HUES64 (cell line): ENCODE measurements around the gene RHOT1.
A peak's percentile ranks its signal among the peaks of the same experiment; 100 is the strongest.

Experiments
- H3K27ac ChIP-seq: 2 replicates; pipeline ENCODE4 v1.7.0; 2013; ENCODE audit warnings: low read depth, low read length, inconsistent platforms
- H3K27me3 ChIP-seq: 2 replicates; pipeline ENCODE4 v1.6.1; 2013; ENCODE audit warnings: mild to moderate bottlenecking, low read length; ENCODE audit not compliant: insufficient read depth
- H3K36me3 ChIP-seq: 2 replicates; pipeline ENCODE4 v1.6.1; 2013; ENCODE audit warnings: mild to moderate bottlenecking, low read length; ENCODE audit not compliant: insufficient read depth
- H3K4me1 ChIP-seq: 2 replicates; pipeline ENCODE4 v1.6.1; 2013; ENCODE audit warnings: mild to moderate bottlenecking, low read length, moderate library complexity; ENCODE audit not compliant: insufficient read depth
- H3K4me3 ChIP-seq: 2 replicates; pipeline ENCODE4 v1.5.1; 2013; ENCODE audit warnings: mild to moderate bottlenecking, low read length, moderate library complexity
- H3K9ac ChIP-seq: 2 replicates; pipeline ENCODE4 v1.6.1; 2013; ENCODE audit warnings: mild to moderate bottlenecking, low read depth, low read length
- H3K9me3 ChIP-seq: 2 replicates; pipeline ENCODE4 v1.6.1; 2013; ENCODE audit warnings: low read depth, low read length; ENCODE audit not compliant: insufficient read depth
- WGBS: fragments of 150-250, 120-280 bp; methylation state at CpG from one replicate; pipeline ENCODE4 v1.1.7; 2013; ENCODE audit warnings: missing lambda C conversion rate; 5-methylcytosine and 5-hydroxymethylcytosine counted together

RHOT1 gene

GRCh38 chr17:32235588-32235987, 93.3 kb downstream of the RHOT1 start:
- 93% methylated on average over 2 of the region's 2 CpGs for WGBS
- H3K27ac ChIP-seq = no peak overlapping the region

GRCh38 chr17:32239456-32239855, 97.2 kb downstream of the RHOT1 start:
- Histone ChIP-seq H3K4me3 (no peak overlapping the region), H3K9me3 (no peaks in the 10 kb centered on the region), H3K9ac (no peak overlapping the region), H3K27me3 (no peaks in the 10 kb centered on the region), H3K4me1 (peaks cover 13% of the 10 kb centered on the region; the same call in 1 of the 2 replicates), H3K36me3 (no peaks in the 10 kb centered on the region), H3K27ac (no peak overlapping the region)
- WGBS = 93% methylated on average over 2 of the region's 2 CpGs

More at GRCh38 chr17:32235588-32235987, 93.3 kb downstream of the RHOT1 start:
- Histone ChIP-seq H3K27me3 (no peaks in the 10 kb centered on the region), H3K4me3 (no peak overlapping the region), H3K4me1 (peaks cover 5% of the 10 kb centered on the region), H3K36me3 (no peaks in the 10 kb centered on the region), H3K9me3 (no peaks in the 10 kb centered on the region), H3K9ac (no peak overlapping the region)

- peaks cover 13% of the 10 kb centered on the region; the same call in 1 of the 2 replicates for H3K4me1 ChIP-seq
- H3K36me3 ChIP-seq = no peaks in the 10 kb centered on the region
- 84% methylated on average over 8 of the region's 8 CpGs for WGBS
- no peaks in the 10 kb centered on the region for H3K9me3 ChIP-seq
- no peak overlapping the region for H3K27ac ChIP-seq
- H3K9ac ChIP-seq = no peak overlapping the region
- no peaks in the 10 kb centered on the region for H3K27me3 ChIP-seq
- no peak overlapping the region for H3K4me3 ChIP-seq
Measured at GRCh38 chr17:32240750-32241149, 98.4 kb downstream of the RHOT1 start.

- Histone ChIP-seq H3K36me3 (no peaks in the 10 kb centered on the region), H3K27me3 (no peaks in the 10 kb centered on the region), H3K9me3 (no peaks in the 10 kb centered on the region), H3K9ac (no peak overlapping the region), H3K4me1 (peaks cover 13% of the 10 kb centered on the region; the same call in 1 of the 2 replicates), H3K27ac (no peak overlapping the region), H3K4me3 (no peak overlapping the region)
- 55% methylated on average over 1 of the region's 1 CpG for WGBS
Measured at GRCh38 chr17:32241640-32242039, 99.3 kb downstream of the RHOT1 start.

GRCh38 chr17:32249475-32249874, 107.2 kb downstream of the RHOT1 start:
- WGBS = 94% methylated on average over 3 of the region's 3 CpGs
- Histone ChIP-seq H3K27ac (no peak overlapping the region), H3K4me1 (no peaks in the 10 kb centered on the region), H3K4me3 (no peak overlapping the region), H3K9me3 (no peaks in the 10 kb centered on the region), H3K36me3 (no peaks in the 10 kb centered on the region), H3K27me3 (no peaks in the 10 kb centered on the region), H3K9ac (no peak overlapping the region)

GRCh38 chr17:32253117-32253611, 110.9 kb downstream of the RHOT1 start:
- no peaks in the 10 kb centered on the region for H3K36me3 ChIP-seq
- H3K9me3 ChIP-seq = no peaks in the 10 kb centered on the region
- no peaks in the 10 kb centered on the region for H3K4me1 ChIP-seq
- no peak overlapping the region for H3K4me3 ChIP-seq
- 66% methylated on average over 12 of the region's 12 CpGs for WGBS
- H3K9ac ChIP-seq = no peak overlapping the region
- no peaks in the 10 kb centered on the region for H3K27me3 ChIP-seq
- no peak overlapping the region for H3K27ac ChIP-seq

- Histone ChIP-seq H3K4me3 (no peak overlapping the region), H3K27ac (no peak overlapping the region), H3K27me3 (no peaks in the 10 kb centered on the region), H3K9me3 (no peaks in the 10 kb centered on the region), H3K4me1 (peaks cover 10% of the 10 kb centered on the region), H3K9ac (no peak overlapping the region), H3K36me3 (no peaks in the 10 kb centered on the region)
- WGBS = 91% methylated on average over 9 of the region's 9 CpGs
Measured at GRCh38 chr17:32256012-32256700, 113.9 kb downstream of the RHOT1 start.

- Histone ChIP-seq H3K27me3 (no peaks in the 10 kb centered on the region), H3K27ac (no peak overlapping the region), H3K4me1 (peaks cover 13% of the 10 kb centered on the region)
Measured at GRCh38 chr17:32256701-32257019, 114.4 kb downstream of the RHOT1 start.

GRCh38 chr17:32258383-32259140, 116.3 kb downstream of the RHOT1 start:
- Histone ChIP-seq H3K4me1 (peaks cover 14% of the 10 kb centered on the region), H3K36me3 (no peaks in the 10 kb centered on the region), H3K27me3 (peaks cover 11% of the 10 kb centered on the region), H3K9me3 (no peaks in the 10 kb centered on the region), H3K27ac (peak overlapping the region; percentile 6; the same call in 1 of the 2 replicates), H3K4me3 (0 out of 2 replicates have a peak overlapping the region, but pooled peaks have one; percentile 16), H3K9ac (no peak overlapping the region)
- 38% methylated on average over 18 of the region's 18 CpGs for WGBS

More at GRCh38 chr17:32256701-32257019, 114.4 kb downstream of the RHOT1 start:
- WGBS = 93% methylated on average over 9 of the region's 9 CpGs
- no peaks in the 10 kb centered on the region for H3K36me3 ChIP-seq
- no peaks in the 10 kb centered on the region for H3K9me3 ChIP-seq
- no peak overlapping the region for H3K9ac ChIP-seq
- no peak overlapping the region for H3K4me3 ChIP-seq

GRCh38 chr17:32259586-32259985, 117.3 kb downstream of the RHOT1 start:
- 84% methylated on average over 4 of the region's 4 CpGs for WGBS
- Histone ChIP-seq H3K27ac (no peak overlapping the region), H3K27me3 (peaks cover 20% of the 10 kb centered on the region), H3K4me1 (peaks cover 15% of the 10 kb centered on the region), H3K9me3 (no peaks in the 10 kb centered on the region), H3K4me3 (no peak overlapping the region), H3K36me3 (no peaks in the 10 kb centered on the region), H3K9ac (no peak overlapping the region)

- Histone ChIP-seq H3K27me3 (peaks cover 33% of the 10 kb centered on the region), H3K27ac (no peak overlapping the region), H3K36me3 (no peaks in the 10 kb centered on the region), H3K4me3 (no peak overlapping the region), H3K4me1 (peaks cover 23% of the 10 kb centered on the region), H3K9ac (no peak overlapping the region), H3K9me3 (no peaks in the 10 kb centered on the region)
- WGBS = 74% methylated on average over 7 of the region's 7 CpGs
Measured at GRCh38 chr17:32261417-32261736, 119.1 kb downstream of the RHOT1 start.
